ENCODE results near the gene ICAM1. TPM values are rescaled to one million over a fixed set of nuclear protein-coding genes. Genes with fewer than 3 reads are reported as not detected.

ICAM1 gene
- total and polyA plus RNA-seq, 5 experiments from 2014 or later = 1.2 to 3.9 (median 2.0) TPM

GRCh38 chr19:10291554-10292205 lies 20.8 kb downstream of the ICAM1 start:
- Mint-ChIP-seq H3K4me1 (peaks cover 32 to 77% (median 72%) of the 10 kb centered on the region in 4 donors), H3K27ac (peak overlapping the region in 5 of 10 donors; percentile 14 to 85 (median 54)), H3K4me3 (peak overlapping the region; percentile 71 to 94 (median 84)), H3K27me3 (peaks cover 18 to 79% (median 42%) of the 10 kb centered on the region in 5 donors), H3K9me3 (peaks cover 0 to 2% (median 0%) of the 10 kb centered on the region in 9 donors), H3K36me3 (peaks cover 0 to 4% (median 0%) of the 10 kb centered on the region in 3 donors)
- peak in 1 of 10 donors; percentile 36 for DNase-seq
- ATAC-seq = peak in 1 of 2 donors; percentile 2
- POLR2A ChIA-PET = interaction anchor here (0.7 to 2.5 kb wide), 5 partner anchors 21 to 89 kb away, joined by 3 to 13 read pairs (median 4); partner anchors contain the start of genes ICAM1, MRPL4, RAVER1 and TYK2

- Mint-ChIP-seq H3K27me3 (peaks cover 18 to 79% (median 42%) of the 10 kb centered on the region in 5 donors), H3K27ac (peak overlapping the region in 5 of 10 donors; percentile 14 to 85 (median 48)), H3K36me3 (peaks cover 0 to 4% (median 0%) of the 10 kb centered on the region in 3 donors), H3K4me1 (peaks cover 32 to 72% (median 68%) of the 10 kb centered on the region in 4 donors), H3K4me3 (peak overlapping the region; percentile 39 to 94 (median 84)), H3K9me3 (peaks cover 0 to 2% (median 0%) of the 10 kb centered on the region in 9 donors)
- POLR2A ChIA-PET = interaction anchor here (0.9 to 2.5 kb wide), 5 partner anchors 22 to 88 kb away, joined by 3 to 13 read pairs (median 5); partner anchors contain the start of genes ICAM1, MRPL4, RAVER1 and TYK2
- ATAC-seq (peak; percentile 7 to 38), DNase-seq (peak; percentile 51 to 78 (median 60))
These were observed 21.4 kb downstream of the ICAM1 start for GRCh38 chr19:10292206-10292788.

DNA sequence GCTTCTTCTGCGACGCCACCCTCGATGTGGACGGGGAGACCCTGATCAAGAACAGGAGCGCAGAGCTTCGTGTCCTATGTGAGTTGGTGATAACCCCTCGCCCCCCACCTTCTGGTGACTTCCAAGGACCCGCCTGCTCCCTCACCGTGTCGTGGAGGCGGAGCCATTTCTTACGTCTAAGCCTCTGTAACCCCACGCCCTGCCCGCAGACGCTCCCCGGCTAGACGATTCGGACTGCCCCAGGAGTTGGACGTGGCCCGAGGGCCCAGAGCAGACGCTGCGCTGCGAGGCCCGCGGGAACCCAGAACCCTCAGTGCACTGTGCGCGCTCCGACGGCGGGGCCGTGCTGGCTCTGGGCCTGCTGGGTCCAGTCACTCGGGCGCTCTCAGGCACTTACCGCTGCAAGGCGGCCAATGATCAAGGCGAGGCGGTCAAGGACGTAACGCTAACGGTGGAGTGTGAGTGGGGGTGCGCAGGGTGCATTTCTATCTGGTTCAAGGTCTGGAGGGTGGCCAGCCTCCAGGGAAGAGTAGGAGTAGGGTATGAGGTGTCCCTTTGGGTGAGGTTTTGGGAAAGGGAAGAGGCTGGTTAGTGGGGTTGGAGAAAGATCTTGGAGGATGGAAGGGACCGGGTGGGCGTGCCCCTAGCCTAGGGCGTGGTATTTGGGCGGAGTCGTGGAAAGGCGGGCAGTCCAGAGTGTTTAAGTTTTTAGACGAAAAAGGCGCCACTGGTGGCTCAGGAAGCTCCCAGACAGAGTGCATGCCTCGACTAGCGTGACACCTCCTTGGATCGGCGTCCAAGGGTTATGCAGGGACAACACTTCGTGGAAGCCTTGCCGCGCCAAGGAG lies 22.1 kb downstream of the ICAM1 start:
- POLR2A ChIA-PET = interaction anchor here (1.5 to 2.0 kb wide), 3 partner anchors 22 to 88 kb away, joined by 3 to 5 read pairs (median 5); partner anchors contain the start of genes ICAM1, RAVER1 and TYK2
- Mint-ChIP-seq H3K4me1 (peaks cover 30 to 66% (median 61%) of the 10 kb centered on the region in 4 donors), H3K27ac (peak overlapping the region in 3 of 10 donors; percentile 10 to 85 (median 74)), H3K9me3 (peaks cover 0 to 2% (median 0%) of the 10 kb centered on the region in 9 donors), H3K27me3 (peaks cover 16 to 73% (median 39%) of the 10 kb centered on the region in 5 donors), H3K36me3 (peaks cover 0 to 4% (median 0%) of the 10 kb centered on the region in 3 donors), H3K4me3 (peak overlapping the region; percentile 34 to 94 (median 84))
- DNase-seq = no peak
- no peak for ATAC-seq

- ATAC-seq = no peak
- H3K36me3 Mint-ChIP-seq = peaks cover 0 to 4% (median 0%) of the 10 kb centered on the region in 3 donors
- POLR2A ChIA-PET = interaction anchor here (0.6 to 1.9 kb wide), 3 partner anchors 13 to 40 kb away, joined by 3 to 5 read pairs (median 4); partner anchors contain the start of genes ICAM1 and RAVER1
- H3K9me3 Mint-ChIP-seq = peaks cover 0 to 2% (median 0%) of the 10 kb centered on the region in 9 donors
- H3K4me1 Mint-ChIP-seq = peaks cover 26 to 59% (median 54%) of the 10 kb centered on the region in 4 donors
- DNase-seq = no peak
- H3K4me3 Mint-ChIP-seq = peak overlapping the region; percentile 30 to 94 (median 84)
- H3K27me3 Mint-ChIP-seq = peaks cover 16 to 65% (median 34%) of the 10 kb centered on the region in 5 donors
- H3K27ac Mint-ChIP-seq = no peak overlapping the region
These were observed 22.9 kb downstream of the ICAM1 start for GRCh38 chr19:10293637-10294367.

DNA sequence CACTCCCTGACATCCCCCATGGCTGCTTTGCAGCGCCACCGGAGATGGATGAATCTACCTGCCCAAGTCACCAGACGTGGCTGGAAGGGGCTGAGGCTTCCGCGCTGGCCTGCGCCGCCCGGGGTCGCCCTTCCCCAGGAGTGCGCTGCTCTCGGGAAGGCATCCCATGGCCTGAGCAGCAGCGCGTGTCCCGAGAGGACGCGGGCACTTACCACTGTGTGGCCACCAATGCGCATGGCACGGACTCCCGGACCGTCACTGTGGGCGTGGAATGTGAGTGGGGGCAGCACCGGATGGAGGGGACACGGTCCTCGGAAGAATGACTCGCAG lies 23.4 kb downstream of the ICAM1 start:
- H3K4me3 Mint-ChIP-seq = peak overlapping the region in 9 of 10 donors; percentile 4 to 91 (median 60)
- peaks cover 16 to 61% (median 32%) of the 10 kb centered on the region in 5 donors for H3K27me3 Mint-ChIP-seq
- DNase-seq (no peak), ATAC-seq (no peak)
- peaks cover 24 to 54% (median 49%) of the 10 kb centered on the region in 4 donors for H3K4me1 Mint-ChIP-seq
- peaks cover 0 to 2% (median 0%) of the 10 kb centered on the region in 9 donors for H3K9me3 Mint-ChIP-seq
- POLR2A ChIA-PET = interaction anchor here (1.5 to 1.9 kb wide), 2 partner anchors 23 to 39 kb away, joined by 3 to 5 read pairs; partner anchors contain the start of genes ICAM1 and RAVER1
- peak overlapping the region in 1 of 10 donors; percentile 18 for H3K27ac Mint-ChIP-seq
- H3K36me3 Mint-ChIP-seq = peaks cover 0 to 4% (median 0%) of the 10 kb centered on the region in 3 donors

GRCh38 chr19:10295305-10295846 lies 24.5 kb downstream of the ICAM1 start:
- DNase-seq = peak; percentile 46 to 81 (median 60)
- H3K9me3 Mint-ChIP-seq = peaks cover 0 to 2% (median 0%) of the 10 kb centered on the region in 9 donors
- H3K27ac Mint-ChIP-seq = peak overlapping the region in 7 of 10 donors; percentile 18 to 80 (median 52)
- ATAC-seq = peak; percentile 60 to 61
- H3K4me1 Mint-ChIP-seq = peaks cover 21 to 50% (median 42%) of the 10 kb centered on the region in 4 donors
- peak overlapping the region; percentile 65 to 91 (median 85) for H3K4me3 Mint-ChIP-seq
- peaks cover 0 to 4% (median 0%) of the 10 kb centered on the region in 3 donors for H3K36me3 Mint-ChIP-seq
- peaks cover 16 to 54% (median 28%) of the 10 kb centered on the region in 5 donors for H3K27me3 Mint-ChIP-seq
- POLR2A ChIA-PET = interaction anchor here (0.6 to 1.8 kb wide), 3 partner anchors 25 to 85 kb away, joined by 3 to 5 read pairs (median 4); partner anchors contain the start of gene TYK2

GRCh38 chr19:10295847-10296591 lies 25.1 kb downstream of the ICAM1 start:
- POLR2A ChIA-PET = interaction anchor here (0.6 to 1.8 kb wide), 3 partner anchors 26 to 85 kb away, joined by 3 to 5 read pairs (median 4); partner anchors contain the start of gene TYK2
- DNase-seq = no peak
- H3K27me3 Mint-ChIP-seq = peaks cover 13 to 48% (median 23%) of the 10 kb centered on the region in 5 donors

GRCh38 chr19:10299545-10300458 lies 28.9 kb downstream of the ICAM1 start:
- POLR2A ChIA-PET = no interaction called here
- Mint-ChIP-seq H3K27ac (no peak overlapping the region), H3K9me3 (no peaks in the 10 kb centered on the region), H3K36me3 (peaks cover 0 to 1% (median 0%) of the 10 kb centered on the region in 3 donors), H3K27me3 (peaks cover 4 to 16% (median 9%) of the 10 kb centered on the region in 5 donors), H3K4me1 (peaks cover 7 to 15% (median 9%) of the 10 kb centered on the region in 4 donors), H3K4me3 (no peak overlapping the region)
- DNase-seq = no peak
- ATAC-seq = no peak

More at GRCh38 chr19:10295847-10296591, 25.1 kb downstream of the ICAM1 start:
- peaks cover 0 to 2% (median 0%) of the 10 kb centered on the region in 9 donors for H3K9me3 Mint-ChIP-seq
- peaks cover 0 to 4% (median 0%) of the 10 kb centered on the region in 3 donors for H3K36me3 Mint-ChIP-seq
- ATAC-seq = no peak
- peak overlapping the region; percentile 65 to 91 (median 85) for H3K4me3 Mint-ChIP-seq
- H3K4me1 Mint-ChIP-seq = peaks cover 16 to 44% (median 36%) of the 10 kb centered on the region in 4 donors
- H3K27ac Mint-ChIP-seq = peak overlapping the region in 5 of 10 donors; percentile 18 to 80 (median 52)

GRCh38 chr19:10305139-10305806 lies 34.4 kb downstream of the ICAM1 start:
- Mint-ChIP-seq H3K27me3 (peaks cover 0 to 6% (median 3%) of the 10 kb centered on the region in 5 donors), H3K36me3 (peaks cover 0 to 2% (median 1%) of the 10 kb centered on the region in 3 donors), H3K4me3 (no peak overlapping the region), H3K9me3 (no peaks in the 10 kb centered on the region), H3K4me1 (peaks cover 0 to 3% (median 0%) of the 10 kb centered on the region in 4 donors), H3K27ac (no peak overlapping the region)
- DNase-seq = no peak
- POLR2A ChIA-PET = interaction anchor here (0.6 to 1.4 kb wide), 2 partner anchors 35 to 192 kb away, joined by 4 to 5 read pairs; partner anchors contain the start of gene ICAM1
- ATAC-seq = no peak

Measured in naive thymus-derived CD8-positive, alpha-beta T cell (primary cell).